GM18511 (cell line): ENCODE measurements around the gene SLC17A7.

Source experiments
- ATAC-seq: cut with Tn5 transposase; IDR thresholded peaks from one replicate; pipeline ENCODE4 v1.9.1; 2021; ENCODE audit warnings: mild to moderate bottlenecking, moderate library complexity; ENCODE audit not compliant: unreplicated experiment

Gene SLC17A7

GRCh38 chr19:49411681-49412326 lies 29.5 kb downstream of the SLC17A7 start:
- ATAC-seq = no peak

- no peak for ATAC-seq
Measured at GRCh38 chr19:49409441-49410029, 31.8 kb downstream of the SLC17A7 start.

DNA sequence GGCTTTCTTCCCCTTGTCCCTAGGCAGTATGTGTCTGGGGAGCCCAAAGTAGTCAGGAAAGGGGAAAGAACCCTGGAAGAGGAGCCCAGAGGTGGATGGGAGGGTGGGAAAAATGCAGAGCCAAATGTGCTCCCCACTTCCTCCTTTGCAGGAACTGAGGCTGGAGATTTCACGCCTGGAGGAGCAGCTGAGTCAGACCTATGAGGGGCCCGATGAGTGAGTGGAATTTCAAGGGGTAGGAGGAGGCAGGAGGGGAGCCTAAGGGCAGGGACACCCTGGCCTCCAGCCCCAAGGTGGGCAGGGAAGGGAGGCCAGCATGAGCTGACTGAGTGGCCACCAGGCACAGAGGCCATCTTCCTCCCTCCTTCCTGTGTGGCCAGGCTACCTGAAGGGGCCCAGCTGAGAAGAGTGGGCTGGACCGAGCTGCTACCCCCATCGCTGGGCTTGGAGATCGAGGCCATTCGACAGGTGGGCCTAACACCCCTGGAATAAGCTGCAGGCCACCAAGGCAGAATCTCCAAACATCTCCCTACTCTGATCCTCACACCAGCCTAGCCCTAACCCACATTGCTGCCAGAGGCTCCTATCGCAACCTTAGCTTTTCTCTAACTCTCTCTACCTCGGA lies 32.4 kb downstream of the SLC17A7 start:
- no peak for ATAC-seq

DNA sequence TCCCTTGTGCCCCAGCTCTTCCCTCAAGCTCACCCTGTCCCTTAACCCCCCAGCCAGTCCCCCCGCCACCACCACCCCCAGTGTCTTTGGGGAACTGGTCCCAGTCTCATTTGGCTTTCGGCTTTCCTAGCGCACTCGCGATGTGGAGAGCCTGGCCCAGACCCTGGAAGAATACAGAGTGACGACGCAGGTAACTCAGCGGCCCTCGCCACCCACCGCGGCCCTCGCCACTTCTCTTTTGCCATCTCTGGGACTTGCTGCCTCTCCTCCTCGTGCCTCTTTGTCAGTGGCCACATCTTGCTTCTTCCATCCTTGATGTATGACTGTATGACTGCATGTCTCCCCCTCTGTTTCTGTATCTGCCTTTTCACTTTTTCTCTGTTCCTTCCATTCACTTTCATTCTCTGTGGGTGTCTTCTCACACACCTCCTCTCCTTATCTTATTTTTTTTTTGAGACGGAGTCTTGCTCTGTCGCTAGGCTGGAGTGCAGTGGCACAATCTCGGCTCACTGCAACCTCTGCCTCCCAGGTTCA lies 33.8 kb downstream of the SLC17A7 start:
- no peak for ATAC-seq

GRCh38 chr19:49407079-49407478 lies 34.2 kb downstream of the SLC17A7 start:
- no peak for ATAC-seq

DNA sequence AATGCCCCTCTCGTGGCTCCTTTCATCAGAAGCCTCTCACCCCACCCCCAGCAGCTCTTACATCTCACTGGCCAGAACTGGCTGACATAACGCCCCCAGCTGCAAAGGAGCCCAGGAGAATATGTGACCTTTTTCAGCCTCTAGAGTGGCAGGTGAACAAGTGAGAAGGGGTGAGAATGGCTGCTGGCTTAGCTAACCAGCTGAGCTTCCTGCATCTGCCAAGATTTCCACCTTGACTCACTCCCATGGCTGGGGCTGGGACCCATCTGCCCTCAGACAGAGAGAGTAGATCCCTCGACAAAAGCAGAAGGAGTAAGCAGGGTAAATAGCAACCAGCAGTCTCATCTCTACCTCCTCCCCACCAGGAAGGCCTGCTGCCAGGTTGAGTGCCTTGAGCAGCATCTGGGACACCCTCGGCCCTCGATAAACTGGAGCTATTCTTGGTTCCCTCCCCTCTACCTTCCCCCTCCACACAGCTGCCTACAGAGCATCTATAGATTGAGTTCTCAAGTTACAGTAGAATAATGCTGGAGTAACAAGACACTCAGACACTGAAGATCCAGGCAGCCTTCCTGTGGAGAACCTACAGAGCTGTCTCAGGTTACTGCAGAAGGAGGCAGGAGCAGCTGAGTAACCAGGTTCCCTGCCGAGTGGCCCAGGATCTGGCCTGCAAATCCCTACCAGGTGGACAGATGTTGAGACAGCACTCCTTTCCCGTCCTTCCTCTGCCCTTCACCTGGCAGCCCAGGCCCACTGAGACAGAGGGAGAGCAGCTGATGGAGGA lies 37.7 kb downstream of the SLC17A7 start:
- ATAC-seq = no peak

DNA sequence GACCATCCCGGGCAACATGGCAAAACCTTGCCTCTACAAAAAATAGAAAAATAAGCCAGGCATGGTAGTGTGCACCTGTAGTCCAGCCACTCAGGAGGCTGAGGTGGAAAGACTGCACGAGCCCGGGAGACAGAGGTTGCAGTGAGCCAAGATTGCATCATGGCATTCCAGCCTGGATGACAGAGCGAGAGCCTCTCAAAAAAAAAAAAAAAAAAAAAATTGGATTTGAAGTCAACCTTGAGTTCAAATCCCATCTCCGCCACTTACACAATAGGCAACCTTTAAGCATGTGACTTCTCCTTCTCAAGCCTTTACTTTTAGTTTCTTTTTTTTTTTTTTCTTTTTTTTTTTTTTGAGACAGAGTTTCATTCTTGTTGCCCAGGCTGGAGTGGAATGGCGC lies 41.3 kb downstream of the SLC17A7 start:
- ATAC-seq = no peak

DNA sequence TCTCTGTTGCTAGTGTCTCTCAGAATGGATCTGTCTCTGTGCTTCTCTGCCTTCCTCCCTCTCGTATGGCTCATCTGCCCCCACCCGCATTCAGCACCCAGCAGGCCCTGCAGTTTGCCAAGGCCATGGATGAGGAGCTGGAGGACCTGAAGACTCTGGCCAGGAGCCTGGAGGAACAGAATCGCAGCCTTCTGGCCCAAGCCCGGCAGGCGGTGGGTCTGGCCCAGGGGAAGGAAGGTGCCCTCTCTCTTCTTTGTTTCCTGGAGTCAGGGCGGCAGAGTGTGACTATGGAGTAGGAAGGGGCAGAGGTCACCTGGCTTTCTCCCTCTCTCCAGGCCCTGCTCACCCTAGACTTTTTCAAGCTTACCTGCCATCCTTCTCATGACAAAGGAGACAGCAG lies 42.4 kb downstream of the SLC17A7 start:
- no peak for ATAC-seq

DNA sequence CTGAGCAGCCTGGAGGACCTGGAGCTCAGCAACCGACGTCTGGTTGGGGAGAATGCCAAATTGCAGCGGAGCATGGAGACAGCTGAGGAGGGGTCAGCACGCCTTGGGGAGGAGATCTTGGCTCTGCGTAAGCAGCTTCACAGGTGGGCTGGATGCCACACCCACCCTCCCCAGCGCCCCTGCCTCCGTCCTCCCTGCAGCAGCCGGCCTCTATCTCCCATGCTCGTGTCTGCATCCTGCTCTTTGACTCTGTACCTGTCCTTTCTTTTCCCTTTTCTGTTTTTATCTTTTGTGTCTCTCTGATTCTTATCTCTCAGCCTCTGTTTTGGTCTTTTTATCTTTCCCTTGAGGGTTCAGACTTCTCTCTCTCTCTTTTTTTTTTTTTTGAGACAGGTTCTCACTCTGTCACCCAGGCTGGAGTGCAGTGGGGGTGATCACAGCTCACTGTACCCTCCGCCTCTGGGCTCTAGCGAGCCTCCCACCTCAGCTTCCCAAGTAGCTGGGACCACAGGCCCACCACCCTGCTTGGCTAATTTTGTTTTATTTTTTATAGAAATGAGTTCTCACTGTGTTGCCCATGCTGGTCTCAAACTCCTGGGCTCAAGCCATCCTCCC lies 43.2 kb downstream of the SLC17A7 start:
- ATAC-seq = no peak

DNA sequence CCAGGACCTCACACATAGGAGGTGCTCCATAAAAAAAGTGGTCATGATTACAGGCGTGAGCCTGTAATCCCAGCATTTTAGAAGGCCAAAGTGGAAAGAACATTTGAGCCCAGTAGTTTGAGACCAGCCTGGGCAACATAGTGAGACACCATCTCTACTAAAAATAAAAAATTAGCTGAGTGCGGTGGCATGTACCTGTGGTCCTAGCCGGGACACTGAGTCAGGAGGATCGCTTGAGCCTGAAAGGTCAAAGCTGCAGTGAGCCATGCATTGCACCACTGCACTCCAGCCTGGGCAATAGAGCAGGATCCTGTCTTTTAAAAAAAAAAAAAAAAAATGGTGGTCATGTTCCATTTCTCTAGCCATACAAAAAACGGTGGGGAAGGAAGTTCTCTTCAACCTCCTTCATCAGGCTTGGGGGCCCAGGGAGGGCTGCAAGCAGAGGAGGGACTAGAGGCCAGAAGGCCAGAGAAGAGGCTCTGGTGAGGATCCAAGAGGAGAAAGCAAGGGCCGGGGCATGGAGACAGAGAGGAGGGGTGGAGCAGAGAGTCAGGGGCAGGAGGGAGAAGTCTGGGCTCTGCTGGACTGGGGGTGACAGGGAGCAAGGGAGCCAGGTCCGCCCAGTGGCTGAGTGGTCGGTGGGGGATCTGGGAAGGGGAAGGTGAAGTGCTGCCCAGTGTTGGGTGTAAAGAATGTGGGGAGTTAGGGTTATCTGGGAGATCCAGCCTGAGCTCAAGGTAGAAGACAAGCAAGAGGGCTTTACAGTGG lies 44.4 kb downstream of the SLC17A7 start:
- no peak for ATAC-seq

DNA sequence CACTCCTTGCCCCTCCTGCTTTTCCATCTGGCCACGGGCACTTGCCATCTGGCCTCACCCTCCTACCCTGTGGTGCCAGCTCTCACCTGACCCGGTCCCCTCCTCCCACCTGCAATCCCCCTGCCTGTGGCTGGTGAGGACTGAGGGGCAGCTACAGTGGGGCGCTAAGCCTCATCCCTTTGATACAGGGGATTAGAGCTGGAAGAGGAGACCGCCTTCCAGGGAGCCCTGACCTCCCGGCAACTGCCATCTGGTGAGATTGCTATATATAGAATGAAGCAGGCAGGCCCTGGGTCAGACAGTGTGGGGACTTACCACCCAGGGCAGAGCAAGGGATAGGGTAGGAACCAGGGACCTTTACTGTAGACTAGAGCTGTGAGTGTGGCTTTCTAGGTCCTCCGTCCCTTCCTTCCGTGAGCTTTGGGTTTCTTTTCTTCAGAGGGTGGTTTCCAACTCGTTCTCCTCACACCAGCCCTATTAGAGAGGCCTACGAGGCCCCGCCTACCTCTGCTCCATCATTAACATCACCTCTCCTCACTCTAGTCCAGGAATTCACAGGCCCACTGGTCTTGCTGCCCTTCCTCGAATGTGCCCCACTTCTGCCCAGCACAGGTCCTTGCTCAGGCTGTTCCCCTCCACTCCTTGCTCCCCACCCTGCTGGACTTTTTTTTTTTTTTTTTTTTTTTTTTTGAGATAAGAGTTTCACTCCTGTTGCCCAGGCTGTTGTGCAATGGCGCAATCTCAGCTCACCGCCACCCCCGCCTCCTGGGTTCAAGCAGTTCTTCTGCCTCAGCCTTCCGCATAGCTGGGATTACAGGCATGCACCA lies 45.5 kb downstream of the SLC17A7 start:
- ATAC-seq = no peak

DNA sequence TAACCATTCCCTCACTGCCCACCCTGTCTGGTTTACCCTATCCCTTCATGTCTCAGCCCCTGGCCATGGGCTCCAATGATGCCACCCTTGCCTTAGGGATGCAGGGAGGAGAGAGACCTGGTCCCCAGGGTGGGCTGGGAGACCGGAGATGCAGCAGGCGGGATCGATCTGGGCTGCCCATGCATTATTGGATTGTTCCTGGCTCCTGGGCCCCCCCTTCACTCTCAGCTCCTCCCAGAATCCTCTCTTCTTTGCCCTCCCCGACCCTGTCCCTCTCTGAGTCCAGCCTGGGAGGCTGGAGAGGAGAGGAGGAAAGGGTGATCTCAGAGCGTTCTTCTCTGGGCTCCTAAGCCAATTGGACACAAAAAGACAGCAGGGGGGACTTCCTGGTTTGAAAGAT lies 47.4 kb downstream of the SLC17A7 start:
- ATAC-seq = no peak

GRCh38 chr19:49391581-49392399 lies 49.5 kb downstream of the SLC17A7 start:
- no peak for ATAC-seq

DNA sequence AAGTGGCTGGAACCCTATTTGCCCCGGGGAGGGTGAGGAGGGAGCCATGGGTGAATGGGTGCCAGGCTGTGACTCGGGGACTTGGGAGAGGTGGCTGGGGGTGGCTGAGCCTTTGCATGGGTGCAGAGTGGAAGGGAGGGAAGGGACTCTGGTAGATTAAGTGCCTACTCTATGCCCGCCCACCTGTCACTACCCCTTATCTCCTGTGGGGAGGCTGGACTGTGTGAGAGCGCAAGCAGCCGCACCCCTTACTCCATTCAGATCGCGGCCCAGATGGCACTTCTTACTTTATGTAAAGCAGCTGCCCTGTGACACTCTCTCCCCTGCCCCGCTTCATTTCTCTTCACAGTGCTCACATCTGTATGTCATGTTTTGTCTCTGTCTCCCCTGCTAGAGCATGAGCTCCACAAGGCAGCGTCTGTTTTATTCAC lies 50.4 kb downstream of the SLC17A7 start:
- no peak for ATAC-seq

DNA sequence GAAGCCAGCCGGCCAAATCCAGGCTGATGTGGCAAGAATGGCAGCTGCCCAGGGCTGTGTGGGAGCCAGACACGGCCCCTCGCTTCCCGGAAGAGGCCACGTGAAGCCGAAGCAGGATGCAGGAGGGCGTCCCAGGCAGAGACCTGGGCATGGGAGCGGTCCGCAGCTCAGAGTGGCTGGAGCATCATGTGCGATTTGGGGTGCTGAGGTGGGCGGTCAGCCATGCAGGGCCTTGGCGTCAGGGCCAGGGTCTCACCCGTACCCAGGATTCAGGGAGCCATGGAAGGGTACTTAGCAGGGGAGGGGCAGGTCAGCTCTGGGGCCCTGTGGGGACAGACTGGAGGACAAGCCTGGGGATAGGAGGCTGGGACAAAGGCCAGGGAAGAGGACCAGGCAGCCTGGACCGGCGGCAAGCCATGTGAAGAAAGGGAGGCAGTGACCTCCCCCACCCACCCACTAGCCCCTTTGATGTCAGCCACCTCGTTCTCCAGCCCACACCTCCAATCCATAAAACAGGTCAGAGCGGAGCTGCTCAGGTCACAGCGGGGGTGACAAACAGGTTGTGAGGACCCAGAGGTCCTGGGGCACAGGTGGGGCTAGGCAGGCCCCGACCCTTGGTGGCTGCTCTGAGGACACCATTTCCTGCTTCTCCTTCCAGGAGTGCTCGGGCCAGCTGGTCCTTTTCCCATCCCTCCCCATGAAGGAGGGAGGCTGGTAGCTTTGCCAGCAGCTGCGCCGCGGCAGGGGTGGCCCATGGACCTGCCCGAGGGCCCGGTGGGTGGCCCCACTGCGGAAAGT lies 51.0 kb downstream of the SLC17A7 start:
- ATAC-seq = no peak

- no peak for ATAC-seq
Measured at GRCh38 chr19:49389406-49389805, 51.9 kb downstream of the SLC17A7 start.

DNA sequence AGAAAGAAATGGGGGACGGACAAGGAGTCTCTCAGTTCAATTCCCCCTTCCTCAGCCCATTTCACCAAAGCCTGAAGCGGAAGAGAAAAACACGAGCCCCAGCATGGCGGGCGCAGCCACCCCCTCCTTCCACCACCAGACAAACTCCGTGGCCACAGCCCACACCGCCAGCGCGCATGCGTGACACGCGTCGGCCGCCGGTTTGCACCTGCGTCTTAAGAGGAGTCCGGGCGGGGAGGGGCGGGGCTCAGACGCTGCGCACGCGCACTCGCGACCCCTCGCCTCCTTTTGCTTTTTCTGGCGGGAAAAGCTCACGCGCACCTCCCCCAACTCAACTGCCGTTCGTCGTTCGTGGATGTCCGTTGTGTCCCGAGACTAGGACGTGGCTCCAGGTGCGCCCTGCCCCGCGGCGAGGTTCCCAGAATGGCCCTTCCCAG lies 53.4 kb downstream of the SLC17A7 start, which contains the start of gene KASH5:
KASH5 (plus strand) TSS at position 314 of the 437 bp plus-strand sequence. CDS start 2,635 bp downstream, outside the sequence.
- peak; percentile 54 for ATAC-seq
